Stimulated activated CD4-positive, alpha-beta T cell treated with anti-CD3 and anti-CD28 coated beads, Interleukin-1b, Interleukin-23, amount 100 ng/mL, for 4 hours (primary cell): ENCODE results near the gene RND3.

Source experiments
- DNase-seq, 2 donors: peaks; one replicate each; pipeline ENCODE4 v3.0.0-alpha.2; 2020; ENCODE audit warnings: low read depth in 2 of 2

The RND3 gene

GRCh38 chr2:150487537-150488429 lies at the start of gene RND3:
Gene RND3 (minus strand): TSS chr2:150487667. CDS start chr2:150487417, 250 bp downstream.
- DNase-seq, result peak in 1 of 2 donors; percentile 15

DNA sequence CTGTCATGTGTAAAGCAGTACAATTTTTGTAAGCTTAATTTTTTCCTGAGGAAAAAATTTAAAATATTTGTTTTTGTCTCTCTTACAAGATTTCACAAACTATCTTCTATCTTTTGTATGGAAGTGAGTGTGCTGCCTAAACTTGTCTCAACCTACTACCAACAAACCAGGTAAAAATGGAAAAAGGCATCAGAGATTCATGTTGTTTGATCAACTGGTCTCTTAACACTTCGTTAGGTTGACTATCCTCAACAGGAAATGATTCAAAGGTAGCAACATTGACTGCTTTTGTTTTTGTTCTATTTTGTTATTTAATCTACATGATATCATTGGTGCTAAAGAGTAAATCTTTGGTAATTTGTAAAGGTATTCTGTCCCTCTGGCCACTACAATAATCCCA lies 47.7 kb upstream of the RND3 start:
- DNase-seq, result no peak

DNA sequence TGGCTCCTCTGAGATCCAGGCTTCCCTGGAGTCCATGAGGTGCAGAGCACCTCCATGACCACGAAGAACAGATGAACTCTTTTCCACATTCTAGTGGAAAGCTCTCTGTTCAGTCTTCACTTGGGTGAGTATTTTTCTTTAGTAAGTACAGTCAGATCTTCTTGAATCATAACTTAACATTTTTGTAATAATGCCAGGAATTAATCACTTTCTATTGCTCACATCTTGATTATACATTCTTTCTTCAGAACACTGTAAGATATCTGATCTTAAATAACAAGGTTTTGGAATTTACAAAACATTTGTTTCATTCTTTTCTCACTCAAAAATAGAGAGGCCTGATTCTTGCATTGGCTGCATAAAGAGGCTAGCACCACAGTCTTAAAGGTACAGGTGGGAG lies 45.4 kb upstream of the RND3 start:
- DNase-seq, result no peak

DNA sequence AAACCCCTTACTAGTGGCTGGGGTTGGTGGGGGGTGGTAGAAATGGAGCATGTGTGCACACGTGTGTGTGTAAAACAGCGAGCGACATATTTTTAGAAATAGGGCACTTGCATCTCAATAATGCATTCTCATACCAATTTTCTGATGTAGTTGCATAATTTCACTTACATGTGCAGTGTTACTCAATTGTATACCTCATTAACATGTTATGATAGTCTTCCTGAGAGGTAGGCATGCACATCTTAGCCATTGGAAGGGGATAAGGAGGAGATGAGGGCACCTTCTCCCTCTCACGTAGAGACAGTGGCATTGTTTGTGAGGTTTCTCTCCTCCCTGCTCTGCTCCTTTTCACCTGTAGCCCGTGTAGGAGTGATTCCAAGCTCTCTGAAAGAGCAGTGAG lies 44.6 kb upstream of the RND3 start:
- no peak for DNase-seq

DNA sequence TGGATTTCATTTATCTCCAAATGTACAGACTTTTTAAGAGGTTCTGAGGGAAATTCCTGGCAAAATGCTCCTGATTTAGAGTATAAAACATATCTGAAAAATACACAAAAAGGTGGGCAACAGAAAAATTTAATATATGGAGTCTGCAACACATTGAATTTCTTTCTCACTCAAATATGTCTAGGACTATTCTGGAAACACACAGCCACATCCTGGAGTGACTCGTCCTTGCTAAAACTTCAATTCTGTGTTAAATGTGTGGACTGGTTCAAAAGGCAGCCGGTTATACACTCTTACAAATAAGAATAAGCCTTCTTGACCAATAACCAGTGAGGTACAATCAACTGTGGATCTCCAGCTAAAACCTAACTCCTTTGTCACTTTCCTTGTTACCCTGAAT lies 44.1 kb upstream of the RND3 start:
- no peak for DNase-seq

DNA sequence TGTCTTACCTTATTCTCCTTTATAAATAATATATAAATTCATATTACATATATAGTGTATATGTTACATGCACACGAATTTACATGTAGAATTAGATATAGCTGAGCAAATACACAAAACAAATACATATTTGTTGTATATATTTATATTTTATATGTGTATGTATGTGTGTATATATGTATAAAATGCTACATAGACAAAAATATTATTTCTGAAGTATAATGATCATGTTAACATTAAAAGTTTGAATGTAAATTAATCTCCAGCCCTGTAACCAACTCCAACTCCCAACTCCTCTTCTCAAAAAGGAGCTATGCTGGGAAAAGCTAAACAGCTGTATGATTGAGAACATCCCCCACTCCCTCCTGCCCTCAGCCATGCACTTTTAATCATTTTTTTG lies 42.7 kb upstream of the RND3 start:
- no peak for DNase-seq

GRCh38 chr2:150528861-150529801 lies 41.7 kb upstream of the RND3 start:
- DNase-seq, result no peak

DNA sequence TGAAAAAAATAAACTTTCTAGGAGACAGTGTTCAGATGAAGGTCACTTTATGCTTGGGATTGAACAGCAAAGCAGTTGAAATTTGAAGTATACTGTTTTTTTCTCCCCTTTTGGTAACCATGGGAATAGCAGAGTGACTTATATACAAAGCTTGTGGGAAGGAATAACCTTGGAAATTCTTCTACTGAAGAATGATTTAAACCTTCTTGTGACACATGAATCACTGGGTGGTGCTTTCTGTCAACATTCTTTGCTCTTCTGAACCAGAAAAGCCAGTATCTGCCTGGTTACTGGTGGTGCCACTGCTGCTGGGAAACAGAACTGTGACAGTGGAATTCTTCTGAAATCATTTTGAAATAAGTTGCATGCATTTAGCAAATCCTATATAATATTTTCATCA lies 39.4 kb upstream of the RND3 start:
- no peak for DNase-seq

DNA sequence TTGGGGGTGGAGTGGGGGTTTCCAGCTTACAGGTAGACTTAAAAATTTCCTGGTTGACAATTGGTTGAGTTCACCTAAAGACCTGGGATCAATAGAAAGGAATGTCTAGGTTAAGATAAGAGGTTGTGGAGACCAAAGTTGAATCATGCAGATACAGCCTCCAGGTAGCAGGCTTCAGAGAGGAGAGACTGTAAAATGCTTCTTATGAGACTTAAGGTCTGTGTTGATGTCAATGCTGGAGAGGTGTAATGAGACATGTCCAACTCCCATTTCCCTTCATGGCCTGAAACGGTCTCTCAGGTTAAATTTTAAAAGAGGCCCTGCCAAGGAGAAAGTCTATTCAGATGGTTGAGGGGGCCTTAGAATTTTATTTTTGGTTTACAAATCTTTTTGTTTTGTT lies 38.5 kb upstream of the RND3 start:
- DNase-seq, result no peak

DNA sequence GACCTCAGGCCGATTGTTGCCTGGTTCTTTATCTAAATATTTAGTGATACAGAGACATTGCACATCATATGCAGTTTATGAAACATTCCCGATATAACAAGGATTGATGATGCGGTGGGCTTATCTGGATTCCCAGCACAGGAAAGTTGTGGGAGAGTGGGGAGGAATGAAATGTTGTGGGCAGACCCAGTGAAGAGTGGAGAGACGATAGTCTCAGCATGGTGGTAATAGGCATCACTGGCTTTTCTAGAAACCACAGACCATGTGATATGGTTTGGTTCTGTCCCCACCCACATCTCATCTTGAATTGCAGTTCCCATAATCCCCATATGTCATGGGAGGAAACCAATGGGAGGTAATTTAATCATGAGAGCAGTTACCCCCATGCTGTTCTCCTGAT lies 34.8 kb upstream of the RND3 start:
- DNase-seq, result no peak

DNA sequence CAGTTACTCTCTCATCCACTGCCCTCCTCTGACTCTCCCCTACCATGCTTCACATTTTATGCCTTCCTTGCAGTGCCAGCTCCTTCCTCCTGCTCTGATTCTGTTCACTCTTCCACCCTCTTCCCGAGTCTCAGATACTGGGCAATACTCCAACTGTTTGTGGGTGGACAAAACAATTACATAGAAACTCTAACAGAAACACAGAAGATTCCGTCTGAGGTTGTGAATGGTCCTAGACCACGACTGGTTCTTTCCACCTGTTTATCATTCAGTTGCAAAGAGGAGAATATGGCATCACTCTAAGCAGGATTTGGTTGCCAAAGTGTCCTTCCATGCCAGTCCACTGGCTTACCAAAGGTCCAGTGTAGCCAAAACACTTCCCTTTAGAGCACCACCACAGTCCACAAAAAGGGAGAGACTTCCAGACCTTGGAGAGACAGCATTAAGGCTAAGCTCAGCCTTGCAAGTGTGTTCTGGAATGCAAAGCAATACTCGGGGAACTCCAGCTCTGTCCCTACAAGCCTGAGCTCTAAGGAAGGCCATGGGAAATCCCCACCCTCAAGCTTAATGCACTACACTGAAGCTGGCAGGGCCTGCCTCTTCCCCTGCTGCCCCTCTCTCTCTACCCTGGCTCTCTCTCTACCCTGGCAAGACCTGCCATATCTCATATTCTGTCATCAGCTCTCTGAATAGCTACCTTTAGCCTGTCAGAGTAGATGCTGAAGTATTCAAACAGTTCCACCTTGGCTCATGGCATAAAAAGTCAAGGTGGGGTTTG lies 33.6 kb upstream of the RND3 start:
- no peak for DNase-seq

GRCh38 chr2:150520033-150520432 lies 32.6 kb upstream of the RND3 start:
- DNase-seq, result no peak

DNA sequence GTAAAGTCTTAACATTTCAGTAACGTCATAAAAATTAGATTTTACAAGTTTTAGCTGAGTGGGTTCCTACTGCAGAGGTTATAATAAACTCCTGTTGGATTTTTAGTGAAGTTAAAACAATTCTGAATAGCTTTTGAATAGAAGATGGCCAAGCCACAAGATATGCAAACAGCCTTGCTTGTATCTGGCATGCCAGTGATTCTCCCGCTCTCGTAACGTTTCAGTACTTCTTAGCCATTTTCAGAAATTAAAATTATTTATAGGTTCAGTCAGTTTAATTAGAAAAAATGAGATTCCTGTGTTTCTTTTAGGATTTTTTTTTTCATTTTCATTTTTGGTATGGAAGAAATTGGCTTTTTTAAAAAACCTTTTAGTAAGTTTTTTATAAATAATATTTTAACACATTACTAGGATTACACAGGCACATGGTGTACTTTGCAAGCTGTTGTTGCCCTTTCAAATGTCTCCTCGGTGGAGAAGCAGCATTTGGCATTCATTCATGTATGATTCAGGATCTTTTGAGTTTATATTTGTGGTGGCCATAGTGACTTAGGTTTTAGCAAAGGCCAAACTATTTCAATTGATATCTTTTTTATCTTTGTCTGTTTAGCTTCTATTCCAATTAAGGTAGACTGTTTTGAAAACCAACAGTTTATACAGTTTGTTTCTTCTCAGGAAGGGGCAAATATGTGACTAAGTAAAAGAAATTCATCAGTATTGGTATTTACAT lies 30.6 kb upstream of the RND3 start:
- no peak for DNase-seq

DNA sequence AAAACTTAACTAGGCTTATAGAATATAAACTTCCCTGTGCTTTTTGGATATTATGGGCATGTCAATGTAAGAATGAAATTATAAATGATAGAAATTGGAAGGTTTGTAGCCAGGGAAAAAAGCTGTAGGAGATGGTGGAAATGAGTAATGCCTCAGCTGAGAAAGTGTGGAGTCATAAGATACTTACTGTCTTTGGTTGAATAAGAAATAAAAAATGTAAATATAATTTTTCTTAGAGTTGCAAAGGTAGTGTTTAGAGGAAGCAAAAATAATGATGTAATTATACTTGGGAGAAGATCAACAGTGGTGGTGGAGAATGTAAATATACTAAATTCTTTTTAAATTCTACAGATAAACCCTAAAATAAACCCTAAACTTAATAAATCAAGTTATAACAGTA lies 26.2 kb upstream of the RND3 start:
- DNase-seq, result no peak

GRCh38 chr2:150508497-150509137 lies 21.1 kb upstream of the RND3 start:
- no peak for DNase-seq

DNA sequence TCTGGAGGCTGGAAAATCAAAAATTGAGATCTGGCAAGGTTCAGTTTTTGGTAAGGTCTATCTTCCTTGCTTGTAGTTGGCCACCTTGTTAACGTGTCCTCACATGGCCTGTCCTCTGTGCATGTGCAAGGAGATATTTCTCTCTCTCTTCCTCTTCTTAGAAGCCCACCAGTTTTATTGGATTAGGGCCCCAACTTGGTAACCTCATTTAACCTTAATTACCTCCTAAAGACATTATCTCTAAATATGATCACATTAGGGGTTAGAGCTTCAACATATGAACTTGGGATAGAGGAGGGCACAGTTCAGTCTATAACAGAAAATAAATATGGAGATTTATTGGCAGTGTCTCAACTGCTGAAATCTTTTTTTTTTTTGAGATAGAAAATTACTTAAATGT lies 19.6 kb upstream of the RND3 start:
- DNase-seq, result no peak

DNA sequence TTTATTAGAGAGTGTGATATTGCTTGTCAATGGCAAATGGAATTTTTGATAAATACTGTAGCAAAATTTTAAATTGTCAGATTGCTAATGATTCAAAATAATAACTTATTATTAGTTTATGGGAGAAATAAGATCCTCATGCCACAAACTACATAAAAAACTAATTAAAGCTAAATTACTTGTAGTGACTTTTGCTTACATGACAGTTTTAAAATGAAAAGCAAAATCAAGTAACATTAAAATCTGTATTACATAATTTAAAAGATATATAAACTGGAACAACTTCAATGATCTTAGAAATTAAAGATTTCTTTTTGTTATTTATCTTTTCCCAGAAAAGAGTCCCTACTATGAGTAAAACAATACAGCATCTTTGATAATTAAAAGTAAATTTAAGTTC lies 17.7 kb upstream of the RND3 start:
- DNase-seq, result no peak

DNA sequence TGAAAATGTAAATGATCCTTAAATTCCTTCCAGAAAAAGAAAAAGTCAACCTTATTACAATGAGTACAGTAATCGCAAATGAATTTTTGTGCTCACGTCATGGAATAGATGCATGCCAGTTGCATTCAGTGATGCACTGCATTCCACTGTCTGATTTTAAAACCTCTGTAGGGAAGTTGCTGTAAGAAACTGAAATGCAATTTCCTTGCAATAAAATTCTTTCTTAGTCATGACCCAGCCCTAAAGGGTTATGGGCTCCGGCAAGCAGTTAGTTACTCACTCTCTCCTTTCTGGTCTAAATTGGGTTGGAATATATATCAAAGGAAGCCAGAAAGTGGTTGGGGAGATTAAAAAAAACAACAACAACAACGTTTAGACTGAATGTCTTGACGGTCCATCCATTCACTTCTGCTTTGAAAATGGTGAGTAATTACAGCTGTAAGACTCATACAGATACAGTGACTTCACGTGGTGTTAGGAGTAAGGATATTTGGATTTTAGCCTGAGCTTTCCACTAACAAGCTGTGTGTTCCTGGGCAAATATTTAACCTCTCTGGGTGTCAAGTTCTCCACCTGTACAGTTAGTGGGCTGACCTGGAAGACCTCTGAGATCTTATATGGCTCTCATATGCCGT lies 8.6 kb upstream of the RND3 start:
- no peak for DNase-seq

GRCh38 chr2:150495001-150495400 lies 7.5 kb upstream of the RND3 start:
- no peak for DNase-seq

- no peak for DNase-seq
Measured at GRCh38 chr2:150494234-150494945, 6.9 kb upstream of the RND3 start.
